ENCODE data around the gene PTTG2. TPM values are rescaled to one million over a fixed set of nuclear protein-coding genes. Genes with fewer than 3 reads are reported as not detected.

Gene PTTG2
- total RNA-seq, 1 experiment from 2014 or later, result not detected

DNA sequence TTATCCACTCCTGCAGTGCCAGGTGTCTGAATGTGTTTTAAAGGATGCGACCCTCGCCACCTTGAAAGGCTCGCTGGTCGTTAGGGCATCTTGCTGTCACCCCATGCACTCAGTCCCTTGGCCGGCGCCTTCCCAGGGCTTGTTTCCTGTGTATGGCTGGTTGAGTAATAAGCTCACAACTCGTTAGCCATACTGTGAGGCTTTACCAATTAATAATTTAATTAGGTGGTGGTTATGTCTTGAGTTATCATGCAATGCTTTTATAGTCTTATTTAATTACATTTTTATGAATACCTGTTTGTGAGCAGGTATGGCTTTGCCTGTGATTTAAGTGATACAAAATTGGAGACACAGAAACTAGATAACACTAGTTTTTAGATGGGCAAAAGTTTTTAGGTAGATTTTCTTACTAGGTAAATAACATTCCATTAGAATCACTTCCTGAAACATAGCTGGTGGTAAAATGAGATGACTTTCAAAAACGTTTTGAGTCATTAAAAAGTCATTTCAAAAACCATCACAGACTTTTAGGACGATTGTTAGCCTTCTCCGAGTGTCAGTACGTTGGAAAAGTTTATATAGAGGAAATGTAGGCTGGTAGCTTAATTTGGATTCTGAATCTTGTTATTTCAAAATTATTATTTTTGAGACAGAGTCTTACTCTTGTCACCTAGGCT, 18.2 kb downstream of the PTTG2 start:
- in situ Hi-C loops (cut with HindIII; ENCODE audit: low pct_unique_long_range_greater_than_20kb, low sequenced_read_pairs), result no loop called here
- no peak for DNase-seq (ENCODE audit: low read depth, low spot score)

DNA sequence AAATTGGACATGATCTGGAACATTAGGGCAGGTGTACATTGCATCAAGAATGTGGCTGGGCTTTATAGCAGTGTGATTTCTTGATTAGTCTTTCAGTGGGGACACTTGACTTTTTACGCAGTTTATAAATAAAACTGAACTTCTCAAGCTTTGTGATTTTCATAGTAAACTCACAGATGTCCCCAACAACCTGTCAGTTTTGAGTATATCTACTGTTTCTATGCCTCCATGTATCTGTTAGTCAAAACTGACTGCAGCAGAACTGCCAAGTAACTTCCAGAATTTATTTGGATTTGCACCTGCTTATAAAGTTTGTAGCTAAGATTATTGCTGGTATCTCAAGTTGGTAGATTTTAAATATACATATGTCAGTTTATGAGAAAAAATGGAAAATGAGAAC, 20.0 kb downstream of the PTTG2 start:
- DNase-seq (ENCODE audit: low read depth, low spot score), result no peak
- in situ Hi-C loops (cut with HindIII; ENCODE audit: low pct_unique_long_range_greater_than_20kb, low sequenced_read_pairs), result no loop called here

DNA sequence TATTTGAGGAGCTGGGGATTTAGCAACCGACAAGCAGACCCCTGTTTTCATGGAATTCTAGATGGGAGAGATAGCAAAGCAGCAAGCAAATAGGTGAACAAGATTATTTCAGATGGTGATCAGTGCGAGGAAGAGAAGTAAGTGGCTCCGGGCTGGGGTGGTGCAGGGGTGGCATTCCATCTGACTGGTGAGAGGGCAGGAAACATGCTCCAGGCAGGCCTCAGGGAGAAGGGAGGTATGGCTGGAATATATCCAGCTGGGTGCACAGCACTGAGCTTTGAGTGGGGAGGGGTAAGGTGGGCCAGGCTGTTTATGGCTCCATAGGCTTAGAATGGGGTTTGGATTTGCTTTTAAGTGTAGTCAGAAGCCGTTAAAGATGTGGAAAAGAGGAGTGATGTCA, 21.2 kb downstream of the PTTG2 start:
- in situ Hi-C loops (cut with HindIII; ENCODE audit: low pct_unique_long_range_greater_than_20kb, low sequenced_read_pairs), result no loop called here
- DNase-seq (ENCODE audit: low read depth, low spot score), result no peak

DNA sequence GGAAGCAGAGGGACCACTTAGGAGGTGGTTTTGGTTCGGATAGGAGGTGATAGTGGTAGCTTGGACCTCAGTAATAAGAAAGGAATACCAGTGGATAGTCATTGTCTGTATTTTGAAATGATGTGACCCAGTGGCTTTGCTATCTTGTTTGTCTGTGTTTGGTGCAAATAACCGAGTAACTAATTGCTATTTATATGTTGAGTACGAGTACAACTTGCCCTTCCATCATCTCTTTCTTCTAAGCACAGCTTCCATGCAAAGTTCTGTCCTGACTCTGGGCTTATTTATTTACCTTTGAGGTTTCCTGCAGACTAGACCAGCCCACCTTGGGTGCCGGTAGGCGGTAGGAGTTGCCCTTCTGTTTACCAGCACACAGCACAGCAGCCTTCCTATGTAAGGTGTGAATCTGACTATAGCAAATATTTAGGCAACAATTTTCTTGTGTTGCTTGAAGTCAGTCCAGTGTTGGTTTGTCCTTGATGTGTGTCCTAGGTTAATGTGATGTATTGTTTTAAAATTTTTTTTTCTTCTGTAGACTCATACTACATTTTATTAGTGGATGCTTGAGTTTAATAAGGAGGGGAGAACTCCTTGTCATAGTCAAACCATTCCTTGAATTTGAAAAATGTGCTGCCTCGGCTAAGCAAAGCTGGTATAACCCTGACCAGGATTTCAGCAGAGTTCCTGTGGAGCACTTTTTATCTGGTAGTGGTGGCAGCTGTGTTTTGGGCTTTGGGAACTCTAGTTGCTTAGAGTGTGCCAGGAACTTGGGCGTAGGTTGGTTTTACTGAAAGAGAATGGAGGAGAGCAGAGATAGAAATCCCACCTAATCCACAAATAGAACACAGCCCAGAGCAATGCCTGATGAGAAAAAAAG, 21.9 kb downstream of the PTTG2 start:
- in situ Hi-C loops (cut with HindIII; ENCODE audit: low pct_unique_long_range_greater_than_20kb, low sequenced_read_pairs), result no loop called here
- no peak for DNase-seq (ENCODE audit: low read depth, low spot score)

DNA sequence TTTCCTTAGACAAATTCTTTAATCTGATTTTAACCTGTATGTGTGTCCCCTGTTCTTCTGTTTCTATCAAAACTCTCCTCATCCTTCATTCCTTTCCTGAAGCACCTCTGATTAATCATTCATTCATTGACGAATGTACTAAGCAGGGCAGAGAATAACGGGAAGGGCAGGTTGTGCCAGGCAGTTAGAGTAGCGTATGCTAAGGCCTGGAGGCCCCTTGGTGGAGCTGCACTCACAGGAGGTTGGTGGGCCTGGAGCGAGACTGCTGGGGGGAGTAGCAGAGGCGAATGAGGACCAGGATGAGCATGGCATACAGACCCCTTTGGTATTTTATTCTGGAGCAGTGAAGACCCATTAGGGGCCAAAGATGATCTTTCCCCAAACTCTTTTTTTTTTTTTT, 22.5 kb downstream of the PTTG2 start:
- in situ Hi-C loops (cut with HindIII; ENCODE audit: low pct_unique_long_range_greater_than_20kb, low sequenced_read_pairs), result no loop called here
- no peak for DNase-seq (ENCODE audit: low read depth, low spot score)

DNA sequence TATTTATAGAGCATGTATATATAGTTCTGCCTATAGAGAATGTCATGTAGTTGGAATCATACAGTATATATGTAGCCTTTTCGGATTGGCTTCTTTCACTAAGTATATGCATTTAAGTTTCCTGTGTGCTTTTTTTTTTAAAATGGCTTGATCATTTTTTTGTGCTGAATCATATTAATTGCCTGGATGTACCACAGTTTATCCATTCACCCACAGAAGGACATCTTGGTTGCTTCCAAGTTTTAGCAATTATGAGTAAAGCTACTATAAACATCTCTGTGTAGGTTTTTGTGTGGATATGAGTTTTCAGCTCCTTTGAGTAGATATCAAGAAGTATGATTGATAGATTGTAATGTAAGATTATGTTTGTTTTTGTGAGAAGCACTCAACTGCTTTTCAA, 23.8 kb downstream of the PTTG2 start:
- no peak for DNase-seq (ENCODE audit: low read depth, low spot score)
- in situ Hi-C loops (cut with HindIII; ENCODE audit: low pct_unique_long_range_greater_than_20kb, low sequenced_read_pairs), result no loop called here

DNA sequence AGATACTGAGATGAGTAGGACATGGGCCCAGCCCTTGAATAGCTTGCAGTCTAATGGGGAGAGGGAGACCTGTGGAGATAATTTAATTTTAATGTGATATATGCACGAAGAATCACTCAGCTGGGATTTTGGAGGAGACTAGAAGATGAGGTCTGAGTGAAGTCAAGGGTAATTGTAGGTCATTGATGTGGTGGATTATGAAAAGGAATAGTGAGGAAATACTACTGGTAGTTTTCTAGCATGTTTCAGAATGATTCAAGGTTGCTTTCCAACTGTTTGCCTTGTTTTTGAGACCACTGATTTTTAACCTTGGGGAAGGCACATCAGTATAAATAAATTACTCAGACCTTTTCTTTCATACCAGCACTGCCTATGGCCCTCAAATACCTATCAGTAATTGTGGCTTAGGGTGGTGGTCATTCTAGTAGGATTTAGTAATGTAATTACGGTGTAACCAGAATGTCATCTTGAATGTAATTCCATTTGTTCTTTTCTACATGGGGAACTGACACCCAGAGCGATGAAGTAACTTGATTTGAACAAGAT, 25.6 kb downstream of the PTTG2 start:
- no peak for DNase-seq (ENCODE audit: low read depth, low spot score)
- in situ Hi-C loops (cut with HindIII; ENCODE audit: low pct_unique_long_range_greater_than_20kb, low sequenced_read_pairs), result no loop called here

DNA sequence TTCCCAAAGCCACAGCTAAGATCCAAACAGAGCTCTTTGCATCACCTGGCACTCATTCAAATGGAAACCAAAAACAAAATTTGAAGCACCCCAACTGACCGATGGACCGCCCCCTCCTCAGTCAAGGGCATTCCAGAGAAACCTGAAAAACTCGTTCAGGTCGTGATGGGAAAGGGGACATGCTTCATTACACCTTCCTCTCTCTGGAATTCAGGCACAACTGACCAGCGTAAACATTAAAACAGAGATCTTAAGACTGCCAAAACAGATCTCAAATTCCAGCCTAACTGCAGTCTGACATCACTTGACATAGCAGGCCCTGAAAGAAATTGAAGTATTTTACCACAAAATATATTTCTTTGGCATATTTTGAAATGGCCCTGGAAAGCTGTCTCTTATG, 28.5 kb downstream of the PTTG2 start:
- in situ Hi-C loops (cut with HindIII; ENCODE audit: low pct_unique_long_range_greater_than_20kb, low sequenced_read_pairs), result no loop called here

DNA sequence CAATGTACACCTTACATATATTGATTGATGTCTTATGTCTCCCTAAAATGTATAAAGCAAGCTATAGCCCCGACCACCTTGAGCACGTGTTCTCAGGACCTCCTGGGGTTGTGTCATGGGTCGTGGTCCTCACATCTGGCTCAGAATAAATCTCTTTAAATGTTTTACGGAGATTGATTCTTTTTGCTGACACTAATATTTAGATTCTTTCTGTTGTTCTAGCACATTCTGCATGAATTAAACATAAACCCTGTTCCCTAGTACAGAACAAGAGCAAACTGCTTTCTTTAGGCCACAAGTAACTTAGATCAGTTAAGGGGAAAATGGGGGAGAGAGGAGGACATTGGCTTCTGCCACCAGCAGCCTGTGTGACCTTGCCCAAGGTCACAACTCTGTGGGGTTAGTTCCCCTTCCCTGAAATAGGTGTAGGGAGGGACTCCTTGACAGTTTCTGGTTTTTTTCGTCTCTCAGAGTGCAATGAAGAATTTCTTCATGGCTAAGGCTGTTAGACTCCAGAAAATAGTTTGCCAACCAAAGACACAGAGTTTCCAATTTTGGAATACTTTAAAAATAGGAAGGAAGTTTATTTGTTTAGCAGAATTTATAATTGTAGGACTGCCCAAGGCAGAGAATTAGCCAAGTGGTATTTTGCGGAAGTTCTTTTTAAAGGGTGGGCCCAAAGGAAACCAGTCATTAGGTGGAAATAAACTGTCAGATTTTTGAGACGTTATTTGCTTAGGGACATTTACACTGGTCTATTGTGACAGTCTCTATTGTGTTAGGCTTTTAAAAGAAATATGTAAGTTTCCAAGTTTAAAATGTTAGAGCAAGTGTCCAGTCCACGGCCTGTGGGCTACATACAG, 29.4 kb downstream of the PTTG2 start:
- in situ Hi-C loops (cut with HindIII; ENCODE audit: low pct_unique_long_range_greater_than_20kb, low sequenced_read_pairs), result no loop called here
- DNase-seq (ENCODE audit: low read depth, low spot score), result no peak

More for the DNA sequence above, 28.5 kb downstream of the PTTG2 start:
- DNase-seq (ENCODE audit: low read depth, low spot score), result no peak

DNA sequence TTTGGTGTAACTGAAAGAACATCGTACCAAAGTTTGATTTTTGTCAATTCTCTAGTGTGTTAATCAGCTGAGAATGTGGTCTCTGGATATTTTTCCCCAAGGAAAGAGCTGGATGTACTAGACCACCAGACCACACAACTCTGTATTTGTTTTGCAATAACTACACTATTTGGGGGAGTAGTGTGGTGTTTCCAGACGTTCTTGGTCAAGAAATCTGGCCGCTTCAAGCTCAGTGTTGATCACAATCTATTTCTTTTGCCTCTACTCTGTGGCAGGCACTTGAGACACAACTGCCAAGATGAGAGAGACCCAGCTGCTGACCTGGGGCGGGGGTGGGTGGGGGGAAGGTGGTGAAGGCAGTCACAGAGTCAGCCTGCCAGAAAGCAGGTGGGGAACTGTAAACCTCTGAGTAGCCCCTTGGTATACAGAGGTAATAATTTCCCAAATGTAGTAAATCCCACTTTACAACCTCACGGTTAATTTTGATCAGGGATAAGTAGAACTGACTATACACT, 30.6 kb downstream of the PTTG2 start:
- in situ Hi-C loops (cut with HindIII; ENCODE audit: low pct_unique_long_range_greater_than_20kb, low sequenced_read_pairs), result no loop called here
- no peak for DNase-seq (ENCODE audit: low read depth, low spot score)

DNA sequence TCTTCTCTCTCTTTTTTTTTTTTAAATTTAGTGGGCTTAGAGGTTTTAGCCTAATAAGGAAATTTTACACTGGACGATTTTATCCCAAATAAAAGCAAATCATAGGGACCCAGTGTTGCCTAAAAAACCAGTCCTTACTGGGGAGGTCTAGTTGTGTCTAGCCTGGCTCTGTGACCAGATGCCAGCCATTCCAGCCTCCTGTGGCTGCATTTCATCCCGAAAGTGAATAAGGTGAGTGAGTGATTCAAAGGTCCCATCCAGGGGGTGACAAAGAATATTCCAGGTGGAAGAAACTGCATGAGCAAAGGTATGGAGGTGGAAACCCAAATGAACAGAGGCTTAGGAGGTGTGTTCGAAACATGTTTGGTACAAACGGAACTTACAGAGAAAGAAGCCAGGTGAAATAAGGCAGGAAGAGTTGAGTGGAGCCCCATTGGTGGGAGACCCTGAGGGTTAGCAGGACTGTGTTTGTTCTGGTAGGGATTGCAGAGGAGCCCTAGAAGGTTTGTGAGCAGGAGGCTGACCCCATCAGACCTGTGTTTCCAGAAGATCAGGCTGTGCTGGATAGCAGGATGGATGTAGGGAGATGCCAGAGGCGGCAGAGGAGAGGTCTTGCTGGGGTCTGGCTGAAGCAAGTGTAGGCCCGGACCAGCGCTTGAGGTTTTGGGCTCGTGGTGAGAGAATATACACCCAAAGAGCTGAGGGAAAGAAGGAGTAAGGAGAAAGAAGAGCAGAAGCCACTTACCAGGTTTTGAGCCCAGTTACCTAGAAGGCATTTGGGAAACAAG, 31.6 kb downstream of the PTTG2 start:
- no peak for DNase-seq (ENCODE audit: low read depth, low spot score)
- in situ Hi-C loops (cut with HindIII; ENCODE audit: low pct_unique_long_range_greater_than_20kb, low sequenced_read_pairs), result no loop called here

DNA sequence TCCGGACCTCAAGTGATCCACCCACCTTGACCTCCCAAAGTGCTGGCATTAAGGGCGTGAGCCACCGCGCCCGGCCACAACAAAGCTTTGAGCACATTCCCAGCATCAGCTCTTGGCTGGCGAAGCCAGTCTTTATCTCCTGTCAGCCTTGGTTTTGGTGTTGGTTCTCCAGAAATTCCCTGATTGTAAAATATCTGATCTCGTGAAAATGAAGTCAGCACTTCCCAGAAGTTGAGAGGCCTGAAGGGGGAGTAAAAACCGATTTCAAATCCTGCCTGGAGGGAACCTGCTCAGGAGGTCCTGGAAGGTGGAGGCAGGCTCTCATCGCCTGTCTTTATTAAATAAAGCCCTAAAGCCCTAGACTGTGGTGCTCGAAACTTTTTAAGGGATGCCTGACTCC, 33.6 kb downstream of the PTTG2 start:
- in situ Hi-C loops (cut with HindIII; ENCODE audit: low pct_unique_long_range_greater_than_20kb, low sequenced_read_pairs), result no loop called here
- no peak for DNase-seq (ENCODE audit: low read depth, low spot score)

DNA sequence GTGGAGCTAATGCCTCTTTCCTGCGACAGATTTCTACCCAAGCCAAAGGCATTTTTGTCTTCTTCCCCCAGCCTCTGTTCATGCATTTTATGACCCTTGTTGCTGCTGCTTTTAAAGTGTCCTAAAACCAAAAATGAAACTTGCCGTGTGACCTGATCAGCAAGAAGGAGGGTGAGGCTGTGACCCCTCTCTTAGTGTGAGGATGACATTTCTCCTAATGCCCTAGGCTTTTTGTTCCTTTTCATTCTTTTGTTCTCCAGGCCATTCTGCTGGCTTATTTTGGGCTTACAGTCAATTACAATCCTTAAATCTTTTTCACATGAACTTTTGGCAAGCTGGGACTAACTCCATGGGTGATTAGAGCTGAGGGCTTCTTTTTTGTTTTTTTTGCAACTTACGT, 34.4 kb downstream of the PTTG2 start:
- in situ Hi-C loops (cut with HindIII; ENCODE audit: low pct_unique_long_range_greater_than_20kb, low sequenced_read_pairs), result no loop called here
- DNase-seq (ENCODE audit: low read depth, low spot score), result no peak

DNA sequence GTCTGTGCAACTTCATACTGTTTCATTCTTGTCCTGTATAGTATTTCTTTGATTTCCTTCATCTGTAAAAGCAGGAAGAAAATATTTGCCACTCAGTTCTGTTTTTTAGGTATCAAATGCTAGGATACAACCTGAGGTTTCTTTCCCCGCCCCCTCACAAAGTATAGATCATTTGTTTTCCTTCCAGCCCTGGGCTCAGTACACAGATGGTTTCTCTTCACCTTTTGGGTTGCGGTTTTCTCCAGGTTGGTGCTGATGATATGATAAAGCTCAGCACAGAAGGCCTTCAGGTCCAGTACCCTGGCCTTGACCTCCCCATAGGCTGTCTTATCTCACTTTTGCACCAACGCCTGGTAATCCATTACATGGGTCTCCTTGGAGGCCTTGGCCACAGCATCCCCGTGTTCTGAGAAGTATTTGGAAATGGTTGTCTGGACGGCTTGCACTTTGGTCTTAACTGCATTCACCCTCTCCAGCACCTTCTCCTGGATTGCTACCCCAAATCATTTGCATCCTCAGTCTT, 35.2 kb downstream of the PTTG2 start:
- in situ Hi-C loops (cut with HindIII; ENCODE audit: low pct_unique_long_range_greater_than_20kb, low sequenced_read_pairs), result no loop called here
- DNase-seq (ENCODE audit: low read depth, low spot score), result no peak

DNA sequence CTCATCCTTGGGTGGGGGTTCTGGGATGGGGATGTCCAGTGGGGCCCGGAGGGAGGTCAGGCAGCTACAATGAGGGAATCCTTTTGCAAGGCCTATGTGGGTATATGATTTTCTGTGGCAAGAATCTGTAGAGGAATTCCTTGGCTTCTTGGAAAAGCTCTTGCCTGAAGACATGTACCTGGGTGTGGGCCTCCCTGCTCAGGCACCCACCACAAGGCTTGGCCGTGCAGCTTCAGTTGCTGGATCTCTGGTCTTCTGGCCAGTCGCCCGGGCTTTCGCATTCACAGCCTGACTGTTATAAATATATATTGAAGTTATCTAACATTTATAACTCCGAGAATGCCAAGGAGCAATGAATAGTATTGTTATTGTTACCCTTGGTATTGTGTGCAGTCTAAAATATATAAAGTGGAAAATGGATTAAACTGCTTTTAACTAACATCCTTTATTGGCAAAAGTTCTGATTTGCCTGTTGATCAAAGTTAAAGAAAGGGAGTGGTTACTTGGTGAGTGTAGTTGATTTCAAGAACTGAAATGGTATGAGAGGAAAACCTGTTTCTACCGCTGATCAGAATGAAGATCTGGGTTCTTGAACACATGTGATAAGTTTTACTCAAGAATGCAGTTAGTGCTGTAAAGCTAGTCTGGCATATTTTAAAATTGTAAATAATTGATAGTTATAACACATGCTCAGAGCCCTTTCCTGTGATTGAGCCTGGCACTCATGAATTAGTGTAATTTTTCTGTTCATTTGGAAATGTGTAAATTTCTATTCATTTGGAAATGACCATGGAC, 36.0 kb downstream of the PTTG2 start:
- in situ Hi-C loops (cut with HindIII; ENCODE audit: low pct_unique_long_range_greater_than_20kb, low sequenced_read_pairs), result no loop called here
- no peak for DNase-seq (ENCODE audit: low read depth, low spot score)

DNA sequence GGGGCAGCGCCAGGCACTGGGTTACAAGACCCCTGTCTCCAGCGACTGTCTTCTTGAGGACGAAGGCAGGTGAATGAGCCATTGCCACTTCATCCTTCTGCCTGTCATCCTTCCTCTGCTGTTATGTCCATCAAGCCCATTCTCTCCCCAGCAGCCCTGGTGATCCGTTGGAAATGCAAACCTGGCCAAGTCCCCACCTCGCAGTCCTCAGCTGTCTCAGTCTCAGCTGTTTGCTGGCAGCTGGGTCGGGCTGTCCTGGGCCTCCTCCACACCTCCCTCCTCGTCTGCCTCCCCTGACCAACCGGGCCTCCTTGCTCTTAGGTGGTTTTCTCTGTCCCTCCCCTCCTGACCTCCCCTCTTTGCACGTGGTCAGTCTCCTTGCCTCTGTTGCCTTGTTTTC, 38.0 kb downstream of the PTTG2 start:
- in situ Hi-C loops (cut with HindIII; ENCODE audit: low pct_unique_long_range_greater_than_20kb, low sequenced_read_pairs), result no loop called here
- DNase-seq (ENCODE audit: low read depth, low spot score), result no peak

Measured in SK-MEL-5 (cell line).